ENCODE results near the gene ENPEP. TPM values are rescaled to one million over a fixed set of nuclear protein-coding genes. Genes with fewer than 3 reads are reported as not detected.

ENPEP gene
- total and polyA plus RNA-seq, 10 of the 15 experiments (the other 5 are each of a cell fraction or from before 2014, with no cell fraction given): 0.03 TPM; not detected in 9

DNA sequence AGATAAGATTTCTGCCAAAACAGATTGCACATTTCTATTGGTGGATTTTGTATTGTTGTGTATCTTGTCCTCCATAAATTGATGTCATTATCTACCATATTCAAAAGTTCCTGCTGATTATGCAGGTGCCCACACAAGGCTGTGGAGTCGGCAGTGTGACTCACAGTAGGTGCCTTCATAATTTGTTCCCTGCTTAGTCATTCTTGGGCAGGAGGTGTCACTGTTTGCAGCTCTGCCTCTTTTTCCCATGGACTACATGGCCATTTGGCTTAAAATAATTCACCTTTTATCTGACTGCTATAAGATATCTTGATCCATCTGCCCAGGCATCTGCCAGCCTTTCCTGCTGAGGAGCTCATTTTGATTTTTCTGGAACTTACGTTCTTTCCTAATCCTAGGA, 33.6 kb upstream of the ENPEP start (continued):
- TF ChIP-seq RBBP5 (conservative IDR thresholded peaks at IDR 0.05) (no peak), NKRF (conservative IDR thresholded peaks at IDR 0.05) (no peak)
- TF ChIP-seq, protein P1, sequence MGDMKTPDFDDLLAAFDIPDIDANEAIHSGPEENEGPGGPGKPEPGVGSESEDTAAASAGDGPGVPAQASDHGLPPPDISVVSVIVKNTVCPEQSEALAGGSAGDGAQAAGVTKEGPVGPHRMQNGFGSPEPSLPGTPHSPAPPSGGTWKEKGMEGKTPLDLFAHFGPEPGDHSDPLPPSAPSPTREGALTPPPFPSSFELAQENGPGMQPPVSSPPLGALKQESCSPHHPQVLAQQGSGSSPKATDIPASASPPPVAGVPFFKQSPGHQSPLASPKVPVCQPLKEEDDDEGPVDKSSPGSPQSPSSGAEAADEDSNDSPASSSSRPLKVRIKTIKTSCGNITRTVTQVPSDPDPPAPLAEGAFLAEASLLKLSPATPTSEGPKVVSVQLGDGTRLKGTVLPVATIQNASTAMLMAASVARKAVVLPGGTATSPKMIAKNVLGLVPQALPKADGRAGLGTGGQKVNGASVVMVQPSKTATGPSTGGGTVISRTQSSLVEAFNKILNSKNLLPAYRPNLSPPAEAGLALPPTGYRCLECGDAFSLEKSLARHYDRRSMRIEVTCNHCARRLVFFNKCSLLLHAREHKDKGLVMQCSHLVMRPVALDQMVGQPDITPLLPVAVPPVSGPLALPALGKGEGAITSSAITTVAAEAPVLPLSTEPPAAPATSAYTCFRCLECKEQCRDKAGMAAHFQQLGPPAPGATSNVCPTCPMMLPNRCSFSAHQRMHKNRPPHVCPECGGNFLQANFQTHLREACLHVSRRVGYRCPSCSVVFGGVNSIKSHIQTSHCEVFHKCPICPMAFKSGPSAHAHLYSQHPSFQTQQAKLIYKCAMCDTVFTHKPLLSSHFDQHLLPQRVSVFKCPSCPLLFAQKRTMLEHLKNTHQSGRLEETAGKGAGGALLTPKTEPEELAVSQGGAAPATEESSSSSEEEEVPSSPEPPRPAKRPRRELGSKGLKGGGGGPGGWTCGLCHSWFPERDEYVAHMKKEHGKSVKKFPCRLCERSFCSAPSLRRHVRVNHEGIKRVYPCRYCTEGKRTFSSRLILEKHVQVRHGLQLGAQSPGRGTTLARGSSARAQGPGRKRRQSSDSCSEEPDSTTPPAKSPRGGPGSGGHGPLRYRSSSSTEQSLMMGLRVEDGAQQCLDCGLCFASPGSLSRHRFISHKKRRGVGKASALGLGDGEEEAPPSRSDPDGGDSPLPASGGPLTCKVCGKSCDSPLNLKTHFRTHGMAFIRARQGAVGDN (IDR thresholded peaks at IDR 0.05): no peak

GRCh38 chr4:110442788-110443187, 33.2 kb upstream of the ENPEP start:
- TF ChIP-seq BCL3 (IDR thresholded peaks at IDR 0.05; ENCODE audit: borderline replicate concordance, insufficient read depth, low read depth, low read length, poor library complexity, severe bottlenecking): no peak
- no peak for TF ChIP-seq NKRF (conservative IDR thresholded peaks at IDR 0.05)
- TF ChIP-seq RCOR1 (conservative IDR thresholded peaks at IDR 0.05; ENCODE audit: low read depth, low read length): no peak
- H3K4me3 ChIP-seq: no peak overlapping the region
- intact Hi-C loops (cut with micrococcal nuclease; ENCODE audit: unreplicated experiment) (no loop called here), in situ Hi-C loops (cut with MboI) (no loop called here)
- CTCF ChIA-PET: interaction anchor here (0.7 to 0.8 kb wide), 2 partner anchors 66 to 76 kb away, joined by 3 read pairs; no protein-coding TSS in a partner anchor
- H3K9me3 ChIP-seq (replicated peaks; ENCODE audit: control insufficient read depth, insufficient read depth, low read length): no peaks in the 10 kb centered on the region
- no peak overlapping the region for H2AFZ ChIP-seq (ENCODE audit: control insufficient read depth, low read depth, low read length)
- POLR2A ChIA-PET: no interaction called here
- no peaks in the 10 kb centered on the region for H4K20me1 ChIP-seq (ENCODE audit: control insufficient read depth, insufficient read depth)
- DNase-seq (ENCODE audit: low read depth, low spot score) (no peak), ATAC-seq (no peak), FAIRE-seq (no peak)
- WGBS (ENCODE audit: insufficient coverage, insufficient replicate concordance, low lambda C conversion rate, missing lambda C conversion rate): 60% methylated on average over 2 of the region's 2 CpGs
- RAD21 ChIA-PET (ENCODE audit: unreplicated experiment): no interaction called here
- BruUV-seq (replicated peaks): no TSS peak
- no peak overlapping the region for H3K27ac ChIP-seq (ENCODE audit: control insufficient read depth, insufficient read depth)
- H3K9ac ChIP-seq (ENCODE audit: control insufficient read depth, insufficient read depth, low read length): no peak overlapping the region
- no peaks in the 10 kb centered on the region for H3K36me3 ChIP-seq (ENCODE audit: control insufficient read depth in 2 of 2, insufficient read depth in 2 of 2, low read length in 1 of 2)
- no peaks in the 10 kb centered on the region for H3K4me1 ChIP-seq (ENCODE audit: control insufficient read depth, insufficient read depth, low read length)
- no peak overlapping the region for H3K4me2 ChIP-seq (ENCODE audit: control insufficient read depth, insufficient read depth)
- H3K79me2 ChIP-seq (ENCODE audit: control insufficient read depth, insufficient read depth, low read length): no peaks in the 10 kb centered on the region
- SMC1A ChIA-PET (ENCODE audit: uncharacterized antibody, unreplicated experiment): no interaction called here
- no peaks in the 10 kb centered on the region; a peak in 1 of 4 replicates for H3K27me3 ChIP-seq (replicated peaks in 1 of 2; ENCODE audit: control insufficient read depth in 2 of 2, insufficient read depth in 2 of 2, low read length in 1 of 2)

All from GM12878 (cell line).